HG02623 (cell line): Measurements from ENCODE around the gene CEACAM16.

ENCODE experiments used
- ATAC-seq: cut with Tn5 transposase; IDR thresholded peaks from one replicate; pipeline ENCODE4 v1.9.1; 2021; ENCODE audit warnings: moderate library complexity; ENCODE audit not compliant: unreplicated experiment

Gene CEACAM16

DNA sequence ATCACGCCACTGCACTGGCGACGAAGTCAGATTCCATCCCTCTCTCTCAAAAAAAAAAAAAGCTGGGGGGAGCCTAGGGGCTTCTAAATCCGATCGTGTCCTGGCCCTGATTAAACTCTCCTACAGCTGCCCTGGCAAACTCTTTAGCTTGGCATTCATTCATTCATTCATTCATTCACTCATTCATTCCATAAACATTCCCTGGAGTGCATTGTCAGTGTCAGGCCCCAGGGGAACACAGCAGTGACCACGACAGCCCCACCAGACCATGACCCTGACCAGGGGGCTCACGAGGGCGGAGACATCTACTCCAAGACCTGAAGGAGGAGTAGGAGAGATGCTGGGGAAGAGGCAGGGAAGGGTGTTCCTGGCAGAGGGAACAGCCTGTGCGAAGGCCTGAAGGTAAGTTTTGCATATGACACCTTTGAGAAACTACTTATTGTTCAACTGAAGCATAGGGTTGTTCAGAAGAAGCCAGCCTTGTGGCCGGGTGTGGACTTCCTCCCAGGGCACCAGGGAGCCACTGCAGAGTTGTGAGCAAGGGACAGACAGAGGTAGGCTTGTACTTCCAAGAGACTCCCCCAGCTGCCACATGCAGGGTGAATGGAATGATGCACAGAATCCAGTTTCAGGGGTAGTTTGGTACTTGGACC lies 24.5 kb downstream of the CEACAM16 start:
- no peak for ATAC-seq

GRCh38 chr19:44723952-44724319 lies 25.0 kb downstream of the CEACAM16 start:
- no peak for ATAC-seq

DNA sequence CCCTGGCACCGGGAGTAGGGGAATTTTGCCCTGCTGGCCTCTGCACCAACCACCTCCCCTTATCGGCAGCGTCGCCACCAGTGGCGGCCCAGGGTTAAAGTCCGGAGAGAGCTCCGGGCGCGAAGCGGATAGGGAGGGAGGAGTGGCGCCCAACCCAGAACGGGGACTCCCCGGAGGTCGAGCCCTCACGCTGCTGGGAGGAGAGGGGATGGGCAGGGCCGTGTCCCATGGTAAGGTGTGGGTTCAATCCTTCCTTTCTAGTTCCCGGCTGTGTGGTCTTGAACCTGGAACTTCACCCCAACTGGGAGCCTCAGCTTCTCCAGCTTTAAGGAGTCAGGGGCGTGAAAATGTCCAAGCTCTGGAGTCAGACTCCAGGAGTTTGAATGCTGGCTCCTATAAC lies 26.3 kb downstream of the CEACAM16 start:
- ATAC-seq = no peak

GRCh38 chr19:44725684-44726083 lies 26.7 kb downstream of the CEACAM16 start:
- no peak for ATAC-seq

- ATAC-seq = no peak
Measured at GRCh38 chr19:44726465-44726864, 27.5 kb downstream of the CEACAM16 start.

- no peak for ATAC-seq
Measured at GRCh38 chr19:44728178-44728577, 29.2 kb downstream of the CEACAM16 start.

- no peak for ATAC-seq
Measured at GRCh38 chr19:44729516-44730033, 30.6 kb downstream of the CEACAM16 start.

DNA sequence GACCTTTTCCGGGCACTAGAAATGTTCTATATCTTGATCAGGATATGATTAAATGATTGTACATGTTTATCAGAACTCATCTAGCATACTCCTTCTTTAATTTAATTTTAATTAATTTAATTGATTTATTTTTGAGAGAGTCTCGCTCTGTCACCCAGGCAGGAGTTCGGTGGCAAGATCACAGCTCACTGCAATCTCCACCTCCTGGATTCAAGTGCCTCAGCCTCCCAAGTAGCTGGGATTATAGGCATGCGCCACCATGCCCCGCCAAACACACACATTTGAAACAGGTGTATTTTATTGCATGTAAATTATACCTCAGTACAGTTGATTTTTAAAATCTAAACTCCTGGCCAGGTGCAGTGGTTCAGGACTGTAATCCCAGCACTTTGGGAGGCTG lies 32.1 kb downstream of the CEACAM16 start:
- ATAC-seq = no peak

DNA sequence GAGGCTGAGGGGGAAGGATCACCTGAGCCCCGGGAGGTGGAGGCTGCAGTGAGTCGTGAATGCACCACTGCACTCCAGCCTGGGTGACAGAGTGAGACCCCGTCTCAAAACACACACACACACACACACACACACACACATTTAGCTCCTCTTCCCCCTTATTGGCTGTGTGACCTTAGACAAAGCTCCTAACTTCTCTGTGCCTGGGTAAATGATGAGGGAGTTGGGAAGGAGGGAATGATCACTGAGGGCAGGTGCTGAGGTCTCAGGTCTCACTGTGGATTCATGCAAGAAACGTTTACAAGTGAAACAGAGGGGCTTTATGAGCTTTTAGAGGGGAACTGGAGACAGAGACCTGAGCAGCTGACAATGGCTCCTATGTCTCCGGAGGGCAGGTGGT lies 32.7 kb downstream of the CEACAM16 start:
- no peak for ATAC-seq

GRCh38 chr19:44732235-44733014 lies 33.5 kb downstream of the CEACAM16 start:
- ATAC-seq = no peak

- ATAC-seq = no peak
Measured at GRCh38 chr19:44734357-44734756, 35.4 kb downstream of the CEACAM16 start.

DNA sequence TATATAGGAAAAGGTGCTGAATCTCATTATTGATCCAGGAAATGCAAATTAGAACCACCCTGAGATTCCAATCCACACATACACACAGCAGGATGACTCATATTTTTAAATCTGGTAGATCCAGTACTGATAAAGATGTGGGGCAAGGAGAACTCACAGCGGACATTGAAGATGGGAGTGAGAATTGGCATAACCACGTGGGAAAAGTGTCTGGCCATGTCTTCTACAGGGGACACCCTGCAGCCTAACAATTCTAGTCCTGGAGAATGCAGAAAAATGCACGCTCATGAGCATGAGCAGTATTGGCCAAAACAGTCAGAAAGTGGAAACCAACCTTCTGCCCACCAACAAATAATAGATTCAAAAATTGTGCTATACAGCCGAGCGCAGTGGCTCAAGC lies 36.1 kb downstream of the CEACAM16 start:
- no peak for ATAC-seq

DNA sequence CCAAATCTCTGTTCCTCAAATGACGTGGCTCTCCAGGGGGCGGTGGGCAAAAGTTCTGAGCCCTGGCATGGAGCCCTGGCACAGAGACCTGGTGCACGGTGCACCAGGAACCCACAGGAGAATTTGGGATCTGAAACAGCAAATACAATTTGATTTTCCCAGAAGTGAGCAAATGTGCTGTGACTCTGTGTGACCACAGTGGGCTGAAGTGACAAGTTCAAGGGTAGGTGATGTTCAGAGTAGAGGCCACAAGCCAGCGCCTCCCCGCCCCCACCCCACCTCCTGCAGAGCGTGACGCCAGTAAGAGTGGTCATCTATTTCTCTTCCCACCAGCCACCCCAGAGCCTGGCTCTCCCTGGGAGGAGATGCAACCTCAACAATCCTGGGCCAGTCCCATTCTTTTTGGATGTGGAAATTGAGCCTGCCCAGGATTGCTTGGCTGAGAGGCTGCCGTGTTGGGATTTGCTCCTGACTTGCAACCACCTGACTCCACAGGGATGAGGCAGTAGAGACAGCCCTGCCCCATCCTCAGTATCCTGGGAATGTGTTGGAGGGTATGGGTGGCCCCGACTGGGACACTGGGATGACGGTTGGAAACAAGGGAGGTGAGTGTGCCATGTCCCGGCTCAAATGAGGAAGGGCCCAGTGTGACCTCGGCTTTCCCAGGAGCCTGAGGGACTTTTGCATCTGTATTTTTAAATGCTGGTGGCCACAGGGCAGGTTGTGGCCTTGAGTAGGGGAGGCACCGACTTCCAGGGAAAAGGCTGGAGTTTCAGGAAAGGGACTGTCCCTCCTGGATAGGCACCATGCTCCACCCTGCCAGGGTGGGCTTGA lies 38.5 kb downstream of the CEACAM16 start:
- no peak for ATAC-seq

DNA sequence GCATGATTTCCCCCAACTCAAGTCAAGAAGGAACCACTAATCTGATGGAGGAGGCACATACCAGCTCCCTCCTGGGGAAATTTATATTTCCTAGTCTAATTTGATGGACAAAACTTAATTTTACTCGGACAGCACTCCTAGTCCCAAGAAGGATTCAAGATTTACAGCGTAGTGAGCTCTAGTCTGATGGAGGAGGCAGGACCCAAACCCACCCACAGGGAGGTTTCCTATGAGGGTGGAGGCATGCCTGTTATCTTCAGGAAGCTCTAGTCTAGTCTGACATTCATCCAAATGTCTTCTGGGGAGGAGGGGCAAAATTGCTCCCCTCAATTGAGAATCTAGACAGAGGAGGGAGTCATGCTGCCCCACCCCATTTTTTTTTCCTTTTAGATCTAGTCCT lies 39.2 kb downstream of the CEACAM16 start:
- no peak for ATAC-seq

DNA sequence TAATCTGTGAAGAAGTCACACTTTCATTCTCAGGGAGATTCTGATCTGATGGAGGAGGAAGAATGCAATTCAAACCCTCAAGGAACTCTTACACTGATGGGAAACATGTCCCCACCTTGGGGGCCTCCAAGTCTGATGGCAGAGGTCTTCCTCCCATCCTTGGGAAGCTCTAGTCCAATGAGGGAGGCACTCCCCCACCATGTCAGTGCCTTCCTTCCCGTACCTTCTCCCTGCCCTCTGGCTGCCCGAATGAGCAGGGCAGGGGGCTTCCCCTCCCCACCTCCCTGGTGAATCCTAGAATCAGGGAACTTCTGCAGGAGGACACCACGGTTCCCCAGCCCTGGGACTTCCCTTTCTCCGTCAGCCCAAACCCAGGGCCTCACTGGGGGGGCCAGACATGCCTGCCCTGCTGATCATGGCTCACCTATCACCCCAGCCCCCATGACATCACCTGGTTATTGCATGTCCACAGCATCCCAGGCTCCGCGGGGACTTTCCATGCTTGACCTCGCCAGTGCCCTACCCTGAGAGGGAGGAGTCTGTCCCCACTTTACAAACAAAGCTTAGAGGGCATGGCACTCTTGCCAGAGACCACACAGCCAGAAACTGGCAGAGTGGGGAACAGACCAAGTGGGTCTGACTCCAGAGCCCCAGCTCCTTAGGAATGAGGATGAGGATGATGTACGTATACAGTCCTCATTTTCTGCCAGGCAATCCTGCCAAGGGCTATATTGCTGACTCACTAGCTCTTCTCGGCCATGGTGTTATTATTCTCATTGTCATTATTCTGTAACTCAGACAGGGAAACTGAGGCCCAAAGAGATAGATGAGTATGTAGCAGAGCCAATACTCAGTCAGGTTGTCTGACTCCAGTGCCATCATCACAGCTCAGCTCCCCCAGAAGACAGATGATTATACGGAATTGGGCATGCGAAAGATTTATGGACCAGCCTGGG lies 39.9 kb downstream of the CEACAM16 start:
- no peak for ATAC-seq

- ATAC-seq = no peak
Measured at GRCh38 chr19:44740351-44740824, 41.4 kb downstream of the CEACAM16 start.

DNA sequence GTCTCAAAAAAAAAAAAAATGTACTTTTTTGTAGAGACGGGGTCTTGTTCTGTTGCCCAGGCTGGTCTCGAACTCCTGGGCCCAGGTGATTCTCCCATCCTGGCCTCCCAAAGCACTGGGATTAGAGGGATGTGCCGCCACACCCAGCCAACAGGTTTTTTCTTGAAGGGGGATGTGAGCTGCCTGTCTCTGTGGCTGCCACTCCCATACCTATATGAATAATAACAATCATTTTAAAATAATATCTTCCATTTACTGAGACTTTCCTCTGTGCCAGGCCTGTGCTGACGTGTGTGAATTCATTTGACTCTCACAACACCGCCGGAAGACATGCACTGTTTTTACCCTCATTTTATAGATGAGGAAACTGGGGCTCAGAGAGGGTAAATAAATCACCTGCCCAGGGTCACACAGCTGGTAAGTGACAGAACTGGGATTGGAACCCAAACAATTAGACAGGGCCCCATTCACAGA lies 42.3 kb downstream of the CEACAM16 start:
- no peak for ATAC-seq

DNA sequence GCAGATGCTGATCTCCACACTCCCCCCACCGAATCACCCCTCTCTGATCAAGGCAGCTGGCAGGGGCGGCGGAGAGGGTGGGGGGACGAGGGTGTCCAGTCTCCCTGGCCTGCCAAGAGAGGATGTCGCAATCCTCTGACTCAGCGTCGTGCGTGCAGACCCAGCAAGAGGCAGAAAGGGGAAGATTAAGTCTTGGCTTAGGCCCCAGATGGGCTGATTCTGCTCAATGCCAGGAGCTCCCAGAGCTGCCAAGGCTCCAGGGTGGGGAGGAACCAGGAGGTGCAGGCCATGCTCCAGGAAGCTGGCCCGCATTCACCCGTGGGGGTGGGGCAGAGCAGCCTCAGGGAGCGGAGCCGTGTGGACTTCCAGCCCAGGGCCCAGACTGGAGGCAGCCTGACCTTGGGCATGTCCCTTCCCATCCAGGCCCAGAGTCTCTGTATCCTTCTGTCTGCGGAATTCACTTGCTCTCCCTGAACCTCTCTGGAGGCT lies 42.9 kb downstream of the CEACAM16 start:
- no peak for ATAC-seq

- ATAC-seq = no peak
Measured at GRCh38 chr19:44742330-44743061, 43.5 kb downstream of the CEACAM16 start.
